K562 (cell line): ENCODE results near the gene MEGF11. TPM values are rescaled to one million over a fixed set of nuclear protein-coding genes. Genes with fewer than 3 reads are reported as not detected.

Experiments used
- BACH1 ChIP-seq: fragments of 200-800 bp; sonication (Bioruptor generic); IDR thresholded peaks from 2 replicates; pipeline ENCODE4 v1.6.1; 2016; ENCODE audit warnings: missing genetic modification characterization, missing compliant biosample characterization
- CBFB ChIP-seq: sonication (generic); formaldehyde crosslinking; IDR thresholded peaks from 2 replicates; pipeline ENCODE4 v1.4.0; 2020; ENCODE audit warnings: mild to moderate bottlenecking, missing genetic modification reagents
- ELF2 ChIP-seq: fragments of 250-450 bp; sonication (Bioruptor Pico); IDR thresholded peaks from 2 replicates; pipeline ENCODE4 v1.5.0; 2021; ENCODE audit warnings: mild to moderate bottlenecking
- HMGN3 ChIP-seq: IDR thresholded peaks from 2 replicates; pipeline ENCODE4 v1.6.1; 2011; ENCODE audit warnings: borderline replicate concordance, low read depth, mild to moderate bottlenecking, mixed read lengths, low read length; ENCODE audit not compliant: insufficient read length; ENCODE audit errors: extremely low read depth
- MEIS2 ChIP-seq: fragments of 450-650 bp; IDR thresholded peaks from 2 replicates; pipeline ENCODE4 v1.6.1; 2014; ENCODE audit warnings: mild to moderate bottlenecking; ENCODE audit not compliant: partially characterized antibody
- MYBL2 ChIP-seq, 2 experiments: fragments of 450-650 bp in 1 of 2; sonication (generic) in 1 of 2; formaldehyde crosslinking in 1 of 2; IDR thresholded peaks; 2 replicates each; pipeline versions ENCODE4 v1.6.1 to v1.8.1; 2017 to 2022; ENCODE audit warnings: borderline replicate concordance in 1 of 2, inconsistent platforms in 1 of 2, low read depth in 1 of 2, mild to moderate bottlenecking in 1 of 2, missing genetic modification reagents in 1 of 2, moderate library complexity in 1 of 2
- NUFIP1 ChIP-seq: fragments of 450-650 bp; IDR thresholded peaks from 2 replicates; pipeline ENCODE4 v1.6.1; 2018; ENCODE audit not compliant: partially characterized antibody
- PTBP1 ChIP-seq: fragments of 200-400 bp; formaldehyde crosslinking; IDR thresholded peaks from 2 replicates; pipeline ENCODE4 v1.6.1; 2017; ENCODE audit warnings: low read depth, low read length
- RAD21 ChIP-seq, 2 experiments: fragments of 250-450 bp in 1 of 2; fragments of 450-650 bp in 1 of 2; sonication (Bioruptor Pico) in 1 of 2; formaldehyde crosslinking in 1 of 2; IDR thresholded peaks in 1 of 2; conservative IDR thresholded peaks in 1 of 2; 2 replicates each; pipeline versions ENCODE4 v1.4.0 to v1.8.0; 2020 to 2022; ENCODE audit warnings: mild to moderate bottlenecking in 2 of 2, moderate library complexity in 1 of 2
- RBM39 ChIP-seq: fragments of 200-400 bp; formaldehyde crosslinking; optimal IDR thresholded peaks from 2 replicates; pipeline ENCODE3; 2018; ENCODE audit warnings: low read depth, low read length
- SIN3B ChIP-seq: fragments of 450-650 bp; IDR thresholded peaks from 2 replicates; pipeline ENCODE4 v1.6.1; 2017; ENCODE audit warnings: low read depth, mild to moderate bottlenecking, moderate library complexity
- TEAD4 ChIP-seq, 2 experiments: sonication (generic) in 1 of 2; formaldehyde crosslinking in 1 of 2; IDR thresholded peaks; 2 replicates each; pipeline versions ENCODE4 v1.6.1 to v1.8.0; 2012 to 2022; ENCODE audit warnings: borderline replicate concordance in 1 of 2, inconsistent platforms in 1 of 2, low read length in 1 of 2, mild to moderate bottlenecking in 1 of 2, missing genetic modification reagents in 1 of 2
- ZNF12 ChIP-seq: sonication (generic); formaldehyde crosslinking; IDR thresholded peaks from 2 replicates; pipeline ENCODE4 v1.4.0; 2020; ENCODE audit warnings: mild to moderate bottlenecking, missing genetic modification reagents
- ZNF316 ChIP-seq: fragments of 450-650 bp; IDR thresholded peaks from 2 replicates; pipeline ENCODE4 v1.6.1; 2016
- ZNF354B ChIP-seq: fragments of 250-450 bp; sonication (Bioruptor Pico); IDR thresholded peaks from 2 replicates; pipeline ENCODE4 v1.4.0; 2020
- ZNF431 ChIP-seq: sonication (generic); formaldehyde crosslinking; IDR thresholded peaks from 2 replicates; pipeline ENCODE4 v1.8.0; 2022; ENCODE audit warnings: mild to moderate bottlenecking, missing genetic modification reagents
- polyA plus RNA-seq, 8 experiments: library from polyadenylated mRNA; depleted of rRNA in 4 of 8; stranded (reverse) in 5 of 8; unstranded in 3 of 8; fragments of >200 nt; fragmentation: Nextera tagmentation in 2 of 8; fragmentation: Illumina TruSeq in 1 of 8; extraction: Ambion mirVana in 2 of 8; extraction: Trizol in 1 of 8; gene quantifications; 2 replicates each; pipeline versions ENCODE4 v1.2.1 to v1.2.3, GENCODE V29; 2011 to 2014; ENCODE audit warnings: inconsistent platforms in 1 of 8, missing spikeins in 1 of 8
- total RNA-seq, 7 experiments: library from RNA; depleted of rRNA in 6 of 7; stranded (reverse); fragments of >200 nt in 6 of 7; fragmentation: Illumina TruSeq in 2 of 7; extraction: Trizol in 2 of 7; gene quantifications; 2 replicates each; pipeline versions ENCODE4 v1.2.1 to v1.2.3, GENCODE V29; 2011 to 2021; ENCODE audit warnings: low replicate concordance in 1 of 7
- TF ChIP-seq, protein P1 (sequence below), 2 experiments: IDR thresholded peaks; 2 replicates each; pipeline ENCODE4 v1.6.1; 2011; ENCODE audit warnings: borderline replicate concordance in 1 of 2, control low read depth in 1 of 2, low read depth in 1 of 2, low read length in 1 of 2, mild to moderate bottlenecking in 1 of 2, mixed read lengths in 1 of 2, moderate library complexity in 1 of 2; ENCODE audit not compliant: insufficient read depth in 1 of 2, insufficient read length in 1 of 2, poor library complexity in 1 of 2, severe bottlenecking in 1 of 2; ENCODE audit errors: extremely low read depth in 1 of 2
- TF ChIP-seq, protein P2 (sequence below): fragments of 250-450 bp; sonication (Bioruptor Pico); IDR thresholded peaks from 2 replicates; pipeline ENCODE4 v1.5.0; 2021
- TF ChIP-seq, protein P3 (sequence below): fragments of 250-450 bp; sonication (Bioruptor Pico); IDR thresholded peaks from 2 replicates; pipeline ENCODE4 v1.5.0; 2021; ENCODE audit warnings: mild to moderate bottlenecking, borderline replicate concordance

MEGF11 gene
- total and polyA plus RNA-seq, 9 of the 15 experiments (the other 6 are each of a cell fraction or from before 2014, with no cell fraction given), result 0.06 to 0.23 (median 0.20) TPM; not detected in 6

DNA sequence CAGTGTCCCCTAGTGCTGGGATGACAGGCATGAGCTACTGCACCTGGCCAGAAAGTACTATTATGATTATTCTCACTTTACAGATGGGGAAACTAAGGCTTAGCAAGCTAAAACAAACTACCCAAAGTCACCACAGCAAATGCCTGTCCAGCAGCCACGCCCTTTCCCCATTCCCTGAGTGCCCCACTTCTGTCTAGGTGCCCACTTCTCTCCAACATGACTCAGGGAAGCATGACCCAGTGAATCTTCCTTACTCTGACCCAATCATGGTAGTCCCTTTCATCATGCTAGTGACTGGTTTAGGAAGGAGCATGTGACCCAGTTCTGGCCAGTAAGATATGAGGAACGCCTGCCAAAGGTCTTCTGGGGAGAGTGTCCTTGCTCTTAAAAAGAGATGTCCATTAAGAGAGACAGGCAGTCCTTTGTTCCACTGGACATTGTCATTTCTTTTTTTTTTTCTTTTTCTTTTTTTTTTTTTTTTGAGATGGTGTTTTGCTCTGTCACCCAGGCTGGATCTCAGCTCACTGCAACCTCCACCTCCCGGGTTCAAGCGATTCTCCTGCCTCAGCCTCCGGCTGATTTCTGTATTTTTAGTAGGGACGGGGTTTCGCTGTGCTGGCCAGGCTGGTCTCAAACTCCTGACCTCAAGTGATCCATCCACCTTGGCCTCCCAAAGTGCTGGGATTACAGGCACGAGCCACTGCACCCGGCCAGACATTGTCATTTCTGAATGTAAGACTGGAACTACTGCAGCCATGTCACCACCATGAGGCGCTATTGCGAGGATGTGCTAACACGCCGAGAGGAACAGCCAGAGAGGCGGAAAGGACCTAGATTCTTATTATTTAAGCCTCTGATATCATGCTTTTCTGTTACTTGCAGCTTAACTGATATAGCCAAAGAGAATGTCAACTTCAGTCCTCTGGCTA lies 19.8 kb downstream of the MEGF11 start (continued):
- no peak for TF ChIP-seq NUFIP1
- no peak for TF ChIP-seq MYBL2 (IDR thresholded peaks at IDR 0.05; ENCODE audit: low read depth)
- TF ChIP-seq MYBL2 (CRISPR knock-in tag; IDR thresholded peaks at IDR 0.05; ENCODE audit: borderline replicate concordance), result no peak
- TF ChIP-seq ELF2 (CRISPR knock-in tag), result 0 out of 2 replicates have a peak, but pooled peaks have one; percentile 52
- TF ChIP-seq ZNF354B (CRISPR knock-in tag), result no peak
- peak; percentile 63; the same call in 1 of the 2 replicates for TF ChIP-seq BACH1 (tag)
- peak in 1 of 2 experiments; percentile 51; a peak in 3 of 4 replicates for TF ChIP-seq RAD21 (CRISPR knock-in tag; conservative IDR thresholded peaks at IDR 0.05 in 1 of 2, IDR thresholded peaks at IDR 0.05 in 1 of 2)
- no peak for TF ChIP-seq TEAD4 (IDR thresholded peaks at IDR 0.05; ENCODE audit: low read length)
- no peak for TF ChIP-seq TEAD4 (CRISPR knock-in tag; IDR thresholded peaks at IDR 0.05; ENCODE audit: borderline replicate concordance)
- TF ChIP-seq ZNF12 (CRISPR knock-in tag), result no peak
- no peak for TF ChIP-seq MEIS2
- TF ChIP-seq HMGN3, result no peak
- TF ChIP-seq, protein P1, sequence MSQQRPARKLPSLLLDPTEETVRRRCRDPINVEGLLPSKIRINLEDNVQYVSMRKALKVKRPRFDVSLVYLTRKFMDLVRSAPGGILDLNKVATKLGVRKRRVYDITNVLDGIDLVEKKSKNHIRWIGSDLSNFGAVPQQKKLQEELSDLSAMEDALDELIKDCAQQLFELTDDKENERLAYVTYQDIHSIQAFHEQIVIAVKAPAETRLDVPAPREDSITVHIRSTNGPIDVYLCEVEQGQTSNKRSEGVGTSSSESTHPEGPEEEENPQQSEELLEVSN (IDR thresholded peaks at IDR 0.05; ENCODE audit: borderline replicate concordance in 1 of 2, extremely low read depth in 1 of 2, insufficient read depth in 1 of 2, insufficient read length in 1 of 2, low read depth in 1 of 2, low read length in 1 of 2, poor library complexity in 1 of 2, severe bottlenecking in 1 of 2), result no peak
- TF ChIP-seq CBFB (CRISPR knock-in tag), result no peak
- TF ChIP-seq SIN3B, result no peak
- TF ChIP-seq PTBP1, result no peak
- TF ChIP-seq, protein P2, sequence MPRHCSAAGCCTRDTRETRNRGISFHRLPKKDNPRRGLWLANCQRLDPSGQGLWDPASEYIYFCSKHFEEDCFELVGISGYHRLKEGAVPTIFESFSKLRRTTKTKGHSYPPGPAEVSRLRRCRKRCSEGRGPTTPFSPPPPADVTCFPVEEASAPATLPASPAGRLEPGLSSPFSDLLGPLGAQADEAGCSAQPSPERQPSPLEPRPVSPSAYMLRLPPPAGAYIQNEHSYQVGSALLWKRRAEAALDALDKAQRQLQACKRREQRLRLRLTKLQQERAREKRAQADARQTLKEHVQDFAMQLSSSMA (CRISPR knock-in tag), result no peak
- TF ChIP-seq ZNF431 (CRISPR knock-in tag), result no peak
- TF ChIP-seq, protein P3, sequence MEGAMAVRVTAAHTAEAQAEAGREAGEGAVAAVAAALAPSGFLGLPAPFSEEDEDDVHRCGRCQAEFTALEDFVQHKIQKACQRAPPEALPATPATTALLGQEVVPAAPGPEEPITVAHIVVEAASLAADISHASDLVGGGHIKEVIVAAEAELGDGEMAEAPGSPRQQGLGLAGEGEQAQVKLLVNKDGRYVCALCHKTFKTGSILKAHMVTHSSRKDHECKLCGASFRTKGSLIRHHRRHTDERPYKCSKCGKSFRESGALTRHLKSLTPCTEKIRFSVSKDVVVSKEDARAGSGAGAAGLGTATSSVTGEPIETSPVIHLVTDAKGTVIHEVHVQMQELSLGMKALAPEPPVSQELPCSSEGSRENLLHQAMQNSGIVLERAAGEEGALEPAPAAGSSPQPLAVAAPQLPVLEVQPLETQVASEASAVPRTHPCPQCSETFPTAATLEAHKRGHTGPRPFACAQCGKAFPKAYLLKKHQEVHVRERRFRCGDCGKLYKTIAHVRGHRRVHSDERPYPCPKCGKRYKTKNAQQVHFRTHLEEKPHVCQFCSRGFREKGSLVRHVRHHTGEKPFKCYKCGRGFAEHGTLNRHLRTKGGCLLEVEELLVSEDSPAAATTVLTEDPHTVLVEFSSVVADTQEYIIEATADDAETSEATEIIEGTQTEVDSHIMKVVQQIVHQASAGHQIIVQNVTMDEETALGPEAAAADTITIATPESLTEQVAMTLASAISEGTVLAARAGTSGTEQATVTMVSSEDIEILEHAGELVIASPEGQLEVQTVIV, result no peak
- no peak; the same call in 1 of the 2 replicates for TF ChIP-seq ZNF316
- no peak for TF ChIP-seq RBM39
